Suprapubic skin (tissue), 3 donors: ENCODE measurements around the gene STAC3.

Source experiments
- CTCF ChIP-seq, 2 donors: fragments of 200-600 bp in 1 of 2; fragments of 450-650 bp in 1 of 2; sonication (generic) in 1 of 2; IDR thresholded peaks; one replicate each; pipeline ENCODE4 v1.5.1; 2016 to 2019; ENCODE audit warnings: antibody characterized with exemption in 2 of 2, mild to moderate bottlenecking in 1 of 2, moderate library complexity in 1 of 2
- EP300 ChIP-seq: sonication (generic); formaldehyde crosslinking; IDR thresholded peaks from one replicate; pipeline ENCODE4 v1.6.1; 2017; ENCODE audit warnings: antibody characterized with exemption

GRCh38 chr12:57230381-57231155 lies 20.4 kb downstream of the STAC3 start:
- TF ChIP-seq CTCF (IDR thresholded peaks at IDR 0.05) (no peak), EP300 (no peak)
